ENCODE measurements around the gene S100A7A.
"Not testable (repeated sequence)": the region's sequence is repeated elsewhere in the genome, so short reads cannot be mapped to it uniquely, and the experiment has no call there.

The S100A7A gene

GRCh38 chr1:153395776-153396175 lies 20.5 kb upstream of the S100A7A start:
- DNase-seq, result no peak

GRCh38 chr1:153396461-153396860 lies 19.9 kb upstream of the S100A7A start:
- DNase-seq, result no peak

- DNase-seq, result no peak
These were observed 19.0 kb upstream of the S100A7A start for GRCh38 chr1:153397051-153397923.

GRCh38 chr1:153397924-153398651 lies 18.2 kb upstream of the S100A7A start:
- DNase-seq, result no peak

GRCh38 chr1:153399401-153400055 lies 16.8 kb upstream of the S100A7A start:
- DNase-seq, result no peak

- no peak for DNase-seq
These were observed 16.1 kb upstream of the S100A7A start for GRCh38 chr1:153400244-153400643.

- DNase-seq, result no peak
These were observed 14.9 kb upstream of the S100A7A start for GRCh38 chr1:153401461-153401860.

GRCh38 chr1:153402226-153402625 lies 14.1 kb upstream of the S100A7A start:
- no peak for DNase-seq

GRCh38 chr1:153403421-153404085 lies 12.8 kb upstream of the S100A7A start:
- peak; percentile 12 for DNase-seq

- no peak for DNase-seq
These were observed 12.2 kb upstream of the S100A7A start for GRCh38 chr1:153404086-153404635.

GRCh38 chr1:153404768-153405167 lies 11.6 kb upstream of the S100A7A start:
- DNase-seq, result peak; percentile 67

GRCh38 chr1:153405825-153406599 lies 10.3 kb upstream of the S100A7A start:
- DNase-seq, result not testable (repeated sequence)

GRCh38 chr1:153407274-153407673 lies 9.0 kb upstream of the S100A7A start:
- not testable (repeated sequence) for DNase-seq

GRCh38 chr1:153413961-153414360 lies 2.4 kb upstream of the S100A7A start:
- peak; percentile 77 for DNase-seq

GRCh38 chr1:153417136-153417888 lies 992 bp downstream of the S100A7A start:
- no peak for DNase-seq

GRCh38 chr1:153418758-153419435 lies 2.6 kb downstream of the S100A7A start:
- DNase-seq, result not testable (repeated sequence)

- DNase-seq, result not testable (repeated sequence)
These were observed 3.1 kb downstream of the S100A7A start for GRCh38 chr1:153419436-153419793.

- DNase-seq, result no peak
These were observed 4.0 kb downstream of the S100A7A start for GRCh38 chr1:153420306-153420705.

GRCh38 chr1:153422450-153423068 lies 6.2 kb downstream of the S100A7A start:
- peak; percentile 56 for DNase-seq

- DNase-seq, result no peak
These were observed 10.5 kb downstream of the S100A7A start for GRCh38 chr1:153426809-153427208.

All from inflammatory macrophage treated with lipopolysaccharide for 4 hours (primary cell).